Measurements from ENCODE around the gene ABCA1.

- TF ChIP-seq POLR2A (IDR thresholded peaks at IDR 0.05): no peak
- no peak for TF ChIP-seq CTCF (IDR thresholded peaks at IDR 0.05)
Observed at GRCh38 chr9:104860263-104860662, 67.7 kb downstream of the ABCA1 start.
